Hepatocyte (in vitro differentiated cells): ENCODE data around the gene MUC2.

Experiments
- CTCF ChIP-seq: fragments of 200-600 bp; sonication (generic); IDR thresholded peaks from 2 replicates; pipeline ENCODE4 v1.5.1; 2016; ENCODE audit warnings: antibody characterized with exemption, mild to moderate bottlenecking; ENCODE audit not compliant: poor library complexity
- EZH2 ChIP-seq: fragments of 200-600 bp; sonication (generic); IDR thresholded peaks from 2 replicates; pipeline ENCODE4 v1.6.1; 2016; ENCODE audit warnings: antibody characterized with exemption, mild to moderate bottlenecking, borderline replicate concordance

- TF ChIP-seq CTCF (no peak), EZH2 (no peak)
Measured at GRCh38 chr11:1109101-1109917, 34.6 kb downstream of the MUC2 start.
